NCI-H524 treated with DMSO at 0.1 percent for 48 hours (cell line): Measurements from ENCODE around the gene MX1.

ENCODE experiments used
- DNase-seq: peaks from one replicate; lab custom pipeline; 2025; lab: John Stamatoyannopoulos, UW

The MX1 gene, protein sequence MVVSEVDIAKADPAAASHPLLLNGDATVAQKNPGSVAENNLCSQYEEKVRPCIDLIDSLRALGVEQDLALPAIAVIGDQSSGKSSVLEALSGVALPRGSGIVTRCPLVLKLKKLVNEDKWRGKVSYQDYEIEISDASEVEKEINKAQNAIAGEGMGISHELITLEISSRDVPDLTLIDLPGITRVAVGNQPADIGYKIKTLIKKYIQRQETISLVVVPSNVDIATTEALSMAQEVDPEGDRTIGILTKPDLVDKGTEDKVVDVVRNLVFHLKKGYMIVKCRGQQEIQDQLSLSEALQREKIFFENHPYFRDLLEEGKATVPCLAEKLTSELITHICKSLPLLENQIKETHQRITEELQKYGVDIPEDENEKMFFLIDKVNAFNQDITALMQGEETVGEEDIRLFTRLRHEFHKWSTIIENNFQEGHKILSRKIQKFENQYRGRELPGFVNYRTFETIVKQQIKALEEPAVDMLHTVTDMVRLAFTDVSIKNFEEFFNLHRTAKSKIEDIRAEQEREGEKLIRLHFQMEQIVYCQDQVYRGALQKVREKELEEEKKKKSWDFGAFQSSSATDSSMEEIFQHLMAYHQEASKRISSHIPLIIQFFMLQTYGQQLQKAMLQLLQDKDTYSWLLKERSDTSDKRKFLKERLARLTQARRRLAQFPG

GRCh38 chr21:41425954-41426675 lies at the start of gene MX1:
TSS of gene MX1 (plus strand) at chr21:41426239. CDS start at chr21:41432071, 5,832 bp downstream.
- DNase-seq: no peak

DNA sequence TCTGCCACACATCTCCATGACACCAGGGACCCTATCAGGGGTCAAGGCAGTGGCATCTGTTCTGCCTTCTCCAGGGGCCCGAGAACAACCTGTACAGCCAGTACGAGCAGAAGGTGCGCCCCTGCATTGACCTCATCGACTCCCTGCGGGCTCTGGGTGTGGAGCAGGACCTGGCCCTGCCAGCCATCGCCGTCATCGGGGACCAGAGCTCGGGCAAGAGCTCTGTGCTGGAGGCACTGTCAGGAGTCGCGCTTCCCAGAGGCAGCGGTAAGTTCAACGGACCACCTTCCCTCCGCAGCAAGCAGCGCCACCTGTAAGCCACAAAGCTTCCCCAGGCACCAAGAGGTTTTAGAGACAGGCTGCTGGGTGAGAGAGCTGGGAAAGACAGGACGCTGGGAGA lies 48.3 kb upstream of the MX1 start:
- no peak for DNase-seq

GRCh38 chr21:41378849-41379248 lies 47.2 kb upstream of the MX1 start:
- DNase-seq: no peak

GRCh38 chr21:41379901-41380300 lies 46.1 kb upstream of the MX1 start:
- DNase-seq: no peak

DNA sequence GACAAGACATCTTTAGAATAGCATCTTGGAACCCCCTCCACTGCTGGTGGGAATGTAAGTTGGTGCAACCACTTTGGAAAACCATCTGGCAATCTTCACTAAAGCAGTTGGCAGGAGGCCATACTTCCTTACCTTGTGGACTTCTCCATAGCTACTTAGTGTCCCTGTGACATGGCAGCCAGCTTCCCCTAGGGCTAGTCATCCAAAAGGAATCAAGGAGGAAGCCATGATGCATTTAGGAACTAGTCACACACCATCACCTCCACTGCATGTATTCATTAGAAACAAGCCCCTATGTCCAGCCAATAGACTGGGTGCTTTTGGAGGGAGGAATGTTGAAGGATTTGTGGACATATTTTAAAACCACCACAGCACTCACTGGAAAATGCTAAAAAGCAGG lies 44.3 kb upstream of the MX1 start:
- no peak for DNase-seq

DNA sequence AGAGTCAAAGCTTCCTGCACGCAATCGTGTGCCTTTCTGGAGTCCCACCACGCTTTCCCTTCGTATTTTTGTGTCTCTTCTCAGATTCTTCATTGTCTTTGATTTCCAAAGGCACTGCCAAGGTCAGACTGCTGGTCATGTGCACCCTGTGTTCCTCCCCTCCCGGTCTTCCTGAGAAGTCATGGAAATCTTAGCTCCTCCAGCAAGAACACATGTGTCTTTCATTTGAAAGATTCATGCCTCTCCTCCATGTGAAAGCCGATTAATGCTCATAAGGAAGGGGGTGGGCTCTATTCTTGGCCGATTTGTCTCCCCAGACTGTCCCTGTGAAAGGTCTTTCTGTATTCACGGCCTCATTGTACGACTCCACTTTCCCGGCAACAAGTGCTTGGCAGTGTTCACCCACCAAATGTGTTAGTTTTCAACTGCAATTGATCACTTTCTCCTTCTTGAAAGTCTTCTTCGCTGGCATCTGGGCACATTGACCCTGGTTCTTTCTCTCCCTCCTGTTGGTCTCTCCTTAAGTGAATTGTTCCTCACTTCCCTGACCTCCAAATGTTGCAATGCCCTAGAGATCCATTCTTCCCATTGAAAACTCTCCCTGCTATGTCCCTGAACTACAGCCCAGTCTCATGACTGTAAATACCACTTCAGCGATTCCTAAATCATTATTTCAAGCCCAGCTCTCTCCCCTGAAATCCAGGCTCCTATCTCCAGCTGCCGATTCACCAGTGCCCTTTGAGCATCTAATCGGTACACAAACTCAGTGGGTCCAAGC lies 38.8 kb upstream of the MX1 start:
- no peak for DNase-seq

DNA sequence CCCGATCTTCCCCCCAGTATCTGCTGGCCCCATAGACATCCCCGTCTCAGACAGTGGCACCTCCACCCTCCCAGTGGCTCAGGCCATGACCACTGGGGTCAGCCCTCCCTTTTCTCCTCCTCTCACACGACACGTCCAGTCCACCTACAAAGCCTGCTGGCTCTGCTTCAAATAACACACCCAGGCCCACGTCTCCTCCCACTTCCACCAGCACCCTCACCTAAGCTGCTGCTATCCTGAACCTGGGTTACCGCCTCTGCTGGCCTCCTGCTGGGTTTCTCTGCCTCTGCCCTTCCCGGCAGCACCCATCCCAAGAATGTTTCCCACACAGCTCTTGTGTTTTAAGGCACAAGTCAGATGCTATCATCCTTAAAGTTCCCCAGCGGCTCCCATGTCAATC lies 38.2 kb upstream of the MX1 start:
- DNase-seq: no peak

- no peak for DNase-seq
Observed at GRCh38 chr21:41388259-41388658, 37.8 kb upstream of the MX1 start.

DNA sequence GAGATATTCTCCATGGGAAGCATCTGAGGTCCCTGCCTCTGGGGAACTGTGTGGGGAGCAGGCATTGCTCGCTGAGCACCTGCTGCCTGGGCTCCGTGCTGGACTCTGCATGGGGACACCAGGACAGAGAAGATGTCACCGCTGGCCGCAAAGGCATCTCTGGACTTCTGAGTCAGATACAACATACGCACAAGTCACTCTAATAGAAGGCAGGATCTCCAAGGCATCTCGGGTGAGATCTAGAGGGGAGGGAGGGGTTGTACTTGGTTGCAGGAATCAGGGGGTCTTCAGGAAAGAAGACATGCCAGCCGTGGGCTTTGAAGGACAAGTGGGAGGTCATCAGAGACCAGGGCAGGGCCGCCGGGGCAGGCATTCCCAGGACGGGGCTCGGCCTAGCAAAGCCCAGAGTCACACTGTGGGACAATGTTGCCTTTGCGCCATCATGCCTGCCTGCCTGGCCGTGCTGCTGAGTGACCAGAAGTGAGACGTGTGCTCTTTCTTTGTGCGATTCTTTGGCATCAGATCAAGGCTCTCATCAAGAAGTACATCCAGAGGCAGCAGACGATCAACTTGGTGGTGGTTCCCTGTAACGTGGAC lies 35.9 kb upstream of the MX1 start:
- DNase-seq: no peak

- no peak for DNase-seq
Observed at GRCh38 chr21:41393876-41394465, 32.1 kb upstream of the MX1 start.

GRCh38 chr21:41396558-41397075 lies 29.4 kb upstream of the MX1 start:
- no peak for DNase-seq

DNA sequence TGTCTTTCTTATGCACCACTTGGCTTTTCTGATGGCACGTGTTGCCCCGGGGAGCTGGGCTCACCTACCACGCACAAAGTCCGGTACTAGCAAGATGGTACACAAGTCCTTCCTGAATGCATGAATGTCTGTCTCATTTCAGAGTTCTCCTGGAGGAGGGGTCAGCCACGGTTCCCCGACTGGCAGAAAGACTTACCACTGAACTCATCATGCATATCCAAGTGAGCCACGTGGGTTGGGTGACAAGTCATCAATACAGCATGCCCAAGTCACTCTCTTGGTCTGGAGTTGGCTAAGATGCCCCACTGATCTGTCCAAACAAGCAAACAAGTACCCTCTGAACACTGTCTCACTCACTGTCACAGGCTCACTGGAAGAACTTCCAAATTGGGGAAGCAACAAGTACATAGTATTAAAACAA lies 28.6 kb upstream of the MX1 start:
- DNase-seq: no peak

DNA sequence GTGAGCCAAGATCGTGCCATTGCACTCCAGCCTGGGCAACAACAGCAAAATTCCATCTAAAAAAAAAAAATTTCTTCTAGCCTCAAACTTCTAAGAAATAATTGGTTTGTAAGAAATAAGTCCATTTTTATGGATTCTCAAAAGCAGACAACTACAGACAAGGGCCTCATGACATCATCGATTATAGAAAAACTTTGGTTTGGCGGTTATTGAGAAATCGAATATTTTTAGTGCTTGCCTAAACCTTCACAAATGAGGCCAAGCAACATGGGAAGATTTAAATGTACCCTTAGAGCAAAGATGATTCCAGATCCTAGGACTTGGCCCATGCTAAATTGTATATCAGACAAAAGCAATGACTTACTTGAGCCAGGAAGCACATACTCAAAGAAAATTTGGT lies 27.8 kb upstream of the MX1 start:
- DNase-seq: no peak

DNA sequence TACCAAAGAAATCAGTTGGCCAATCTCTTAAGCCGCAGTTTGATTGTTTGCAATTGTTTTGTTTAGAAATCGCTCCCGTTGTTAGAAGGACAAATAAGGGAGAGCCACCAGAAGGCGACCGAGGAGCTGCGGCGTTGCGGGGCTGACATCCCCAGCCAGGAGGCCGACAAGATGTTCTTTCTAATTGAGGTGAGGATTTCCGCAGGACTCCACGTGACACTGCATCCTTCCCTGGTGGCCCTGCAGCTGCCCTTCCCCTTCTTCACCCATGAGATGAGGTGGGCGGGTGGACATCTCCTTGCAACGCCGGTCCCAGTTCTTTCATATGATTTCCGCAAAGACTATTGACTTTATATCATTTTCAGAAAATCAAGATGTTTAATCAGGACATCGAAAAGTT lies 27.2 kb upstream of the MX1 start:
- DNase-seq: no peak

DNA sequence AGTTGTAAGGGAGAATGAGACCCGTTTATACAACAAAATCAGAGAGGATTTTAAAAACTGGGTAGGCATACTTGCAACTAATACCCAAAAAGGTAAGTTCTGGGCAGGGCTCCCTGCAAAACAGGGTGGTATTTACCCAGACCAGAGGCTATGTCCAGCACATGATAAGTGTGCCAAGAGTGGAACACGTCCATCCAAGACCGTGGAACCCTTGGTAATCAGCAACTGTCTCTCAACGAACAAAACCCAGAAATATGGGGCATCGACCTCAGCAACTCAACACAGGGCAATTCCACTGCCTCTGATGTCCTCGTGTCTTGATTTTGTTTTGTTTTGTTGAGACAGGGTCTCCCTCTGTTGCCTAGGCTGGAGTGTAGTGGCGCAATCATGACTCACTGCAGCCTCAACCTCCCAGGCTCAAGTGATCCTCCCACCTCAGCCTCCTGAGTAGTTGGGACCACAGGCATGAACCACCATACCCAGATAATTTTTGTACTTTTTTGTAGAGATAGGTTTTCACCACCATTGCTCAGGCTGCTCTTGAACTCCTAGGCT lies 26.7 kb upstream of the MX1 start:
- DNase-seq: no peak

GRCh38 chr21:41402231-41402630 lies 23.8 kb upstream of the MX1 start:
- no peak for DNase-seq

DNA sequence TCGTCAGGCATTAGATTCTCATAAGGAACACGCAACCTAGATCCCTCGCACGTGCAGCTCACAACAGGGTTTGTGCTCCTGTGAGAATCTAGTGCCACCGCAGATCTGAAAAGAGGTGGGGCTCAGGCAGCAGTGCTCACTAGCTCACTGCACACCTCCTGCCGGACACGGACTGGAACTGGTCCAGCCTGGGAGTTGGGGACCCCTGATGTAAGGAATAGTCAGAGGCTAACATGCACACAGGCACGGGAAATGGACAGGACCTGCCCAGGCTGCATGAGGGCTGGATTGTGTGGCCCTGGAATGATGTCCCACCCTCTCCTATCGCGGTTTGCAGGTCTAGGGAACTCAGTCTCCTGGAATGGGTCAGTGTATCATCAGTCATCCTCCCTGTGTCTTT lies 23.2 kb upstream of the MX1 start:
- no peak for DNase-seq

DNA sequence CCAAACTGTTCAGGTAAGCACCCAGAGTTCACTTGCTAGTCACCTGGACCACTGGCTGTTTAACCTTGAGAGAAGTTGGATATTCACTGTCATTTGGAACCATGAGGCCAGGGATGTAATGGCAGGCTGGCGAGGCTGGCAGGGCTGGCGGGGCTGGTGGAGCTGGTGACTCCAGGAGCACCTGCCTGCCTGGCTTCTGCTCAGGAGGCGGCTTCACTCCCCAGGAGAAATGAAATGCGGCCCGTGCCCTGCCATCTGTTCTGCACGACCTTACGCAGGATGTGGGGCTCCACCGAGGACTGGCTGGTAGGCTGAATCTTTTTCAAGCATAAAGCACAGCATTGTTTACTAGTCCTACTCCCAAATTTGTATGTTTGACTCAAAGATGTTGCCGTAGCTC lies 22.7 kb upstream of the MX1 start:
- no peak for DNase-seq

DNA sequence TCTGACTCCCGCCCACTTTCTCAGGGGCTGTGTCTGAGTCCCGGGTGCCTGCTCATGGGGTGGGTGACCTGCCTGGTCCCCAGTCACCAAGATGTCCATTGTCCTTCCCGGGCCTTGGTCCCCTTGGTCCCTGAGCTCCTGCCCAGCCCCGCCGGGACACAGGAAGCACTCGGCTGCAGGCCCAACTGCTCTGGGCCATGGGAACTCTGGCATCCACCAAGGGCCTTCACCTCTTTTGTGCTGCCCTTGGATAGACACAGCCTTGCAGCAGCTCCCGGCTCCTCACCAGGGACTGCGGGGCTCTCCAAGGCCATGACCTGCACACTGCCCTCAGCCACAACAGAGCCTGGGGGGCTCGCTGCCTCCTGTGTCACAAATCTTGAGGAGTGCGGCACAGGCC lies 22.1 kb upstream of the MX1 start:
- no peak for DNase-seq

DNA sequence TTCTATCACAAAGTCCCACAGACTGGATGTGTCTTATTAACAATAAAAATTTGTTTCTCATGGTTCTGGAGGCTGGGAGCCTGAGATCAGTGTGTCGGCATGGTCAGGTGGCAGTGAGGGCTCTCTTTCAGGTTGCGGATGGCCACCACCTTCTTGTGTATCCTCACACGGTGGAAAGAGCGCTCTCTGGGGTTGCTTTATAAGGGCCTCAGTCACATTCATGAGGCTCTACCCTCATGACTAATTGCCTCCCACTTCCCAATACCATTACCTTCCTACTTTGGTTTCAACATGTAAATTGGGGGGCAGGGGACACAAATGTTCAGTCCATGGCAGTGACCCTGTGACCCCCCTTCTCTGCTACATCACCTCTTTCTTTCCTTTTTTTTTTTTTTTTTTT lies 20.7 kb upstream of the MX1 start:
- no peak for DNase-seq

DNA sequence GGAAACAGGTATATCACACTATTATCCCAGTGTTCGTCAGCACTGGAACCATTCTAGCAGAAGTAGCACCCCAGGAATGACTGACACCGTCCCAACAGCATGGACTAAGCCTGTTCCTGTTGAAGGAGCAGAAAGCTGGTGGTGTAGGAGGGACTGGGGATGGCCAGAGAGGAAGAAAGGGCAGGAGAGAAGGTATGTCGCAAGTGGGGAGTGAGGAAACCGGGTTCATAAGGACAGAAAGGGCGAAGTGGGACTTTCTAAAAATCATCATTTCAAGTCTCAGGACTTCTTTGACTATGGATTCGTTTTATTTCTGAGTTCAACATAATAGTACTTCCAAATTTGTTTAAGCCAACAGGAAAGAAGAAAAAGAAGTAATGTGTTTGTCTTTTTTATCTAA lies 19.7 kb upstream of the MX1 start:
- DNase-seq: no peak
